HepG2 (cell line): ENCODE results near the gene VTI1B. TPM values are rescaled to one million over a fixed set of nuclear protein-coding genes. Genes with fewer than 3 reads are reported as not detected.

Experiments used
- ATAC-seq: fragments of 200-7000 bp; cut with Tn5 transposase; 3 replicates; pipeline ENCODE4 v1.9.1; 2020; ENCODE audit warnings: mild to moderate bottlenecking, moderate library complexity
- BruUV-seq: library from RNA; stranded (reverse); fragments of 400-500 nt; replicated peaks from 2 replicates; lab custom pipeline; 2021; lab: Mats Ljungman, UMichigan
- CTCF ChIA-PET: fragments of 300-600 bp; formaldehyde crosslinking; extraction: SDS; loops from one replicate; lab custom pipeline; 2021; ENCODE audit warnings: low total read pairs, inconsistent platforms, low intra/inter-chr PET ratio; lab: Yijun Ruan, JAX
- POLR2A ChIA-PET: fragments of 350-600 bp; sonication (Branson Sonifier 250); formaldehyde crosslinking; loops from one replicate; lab custom pipeline; 2020; ENCODE audit warnings: antibody characterized with exemption, inconsistent platforms; lab: Yijun Ruan, JAX
- DNase-seq: peaks from one replicate; pipeline ENCODE4 v3.0.0-alpha.2; 2015; ENCODE audit warnings: low spot score
- FAIRE-seq: peaks from 3 replicates; lab custom pipeline; 2011; peaks lifted over from hg19 to GRCh38; lab: Jason Lieb, UNC
- H2AFZ ChIP-seq: one replicate; pipeline ENCODE4 v1.6.1; 2011; ENCODE audit warnings: low read length, inconsistent platforms
- H3K27ac ChIP-seq: fragments of 300-600 bp; 3 replicates; pipeline ENCODE4 v1.8.0; 2011; ENCODE audit warnings: mixed run types, mild to moderate bottlenecking, mixed read lengths, low read length, inconsistent platforms; ENCODE audit not compliant: insufficient read depth; ENCODE audit errors: extremely low read length
- H3K27me3 ChIP-seq, 2 experiments: fragments of 200-600 bp in 1 of 2; 2 replicates in 1 of 2; 3 replicates in 1 of 2; pipeline versions ENCODE4 v1.6.0 to v1.8.0; 2011; ENCODE audit warnings: low read length in 2 of 2, mild to moderate bottlenecking in 2 of 2, moderate library complexity in 2 of 2, inconsistent platforms in 1 of 2; ENCODE audit not compliant: insufficient read depth in 2 of 2, control insufficient read depth in 1 of 2
- H3K36me3 ChIP-seq, 2 experiments: fragments of 200-600 bp in 1 of 2; replicated peaks in 1 of 2; 2 replicates in 1 of 2; 3 replicates in 1 of 2; pipeline versions ENCODE4 v1.5.1 to v1.8.0; 2011; ENCODE audit warnings: low read length in 2 of 2, inconsistent platforms in 1 of 2; ENCODE audit not compliant: insufficient read depth in 2 of 2, control insufficient read depth in 1 of 2
- H3K4me1 ChIP-seq: 2 replicates; pipeline ENCODE4 v1.5.1; 2012; ENCODE audit warnings: low read length, inconsistent platforms; ENCODE audit not compliant: insufficient read depth
- H3K4me2 ChIP-seq: 2 replicates; pipeline ENCODE4 v1.6.0; 2011; ENCODE audit warnings: low read depth, low read length, inconsistent platforms
- H3K4me3 ChIP-seq, 3 experiments: fragments of 200-600 bp in 1 of 3; sonication (generic), shearing (Covaris generic) in 1 of 3; replicated peaks in 1 of 3; 2 replicates each; pipeline ENCODE4 v1.5.1; 2011 to 2016; ENCODE audit warnings: low read length in 3 of 3, inconsistent platforms in 2 of 3, low read depth in 2 of 3, mild to moderate bottlenecking in 2 of 3, control low read depth in 1 of 3, mixed read lengths in 1 of 3; ENCODE audit not compliant: insufficient read depth in 1 of 3
- H3K79me2 ChIP-seq: one replicate; pipeline ENCODE4 v1.6.1; 2011; ENCODE audit warnings: low read length, inconsistent platforms; ENCODE audit not compliant: insufficient read depth
- H3K9ac ChIP-seq: 2 replicates; pipeline ENCODE4 v1.6.0; 2011; ENCODE audit warnings: mild to moderate bottlenecking, low read depth, low read length, inconsistent platforms; ENCODE audit not compliant: insufficient read depth
- H3K9me3 ChIP-seq: 2 replicates; pipeline ENCODE4 v1.5.1; 2012; ENCODE audit warnings: mild to moderate bottlenecking, low read length
- H4K20me1 ChIP-seq: 2 replicates; pipeline ENCODE4 v1.6.0; 2011; ENCODE audit warnings: inconsistent platforms, mild to moderate bottlenecking, low read length, moderate library complexity; ENCODE audit not compliant: insufficient read depth
- GATAD1 ChIP-seq: IDR thresholded peaks from 2 replicates; pipeline ENCODE4 v1.6.1; 2016; ENCODE audit warnings: missing genetic modification reagents, missing compliant biosample characterization
- PAWR ChIP-seq: sonication (generic); formaldehyde crosslinking; IDR thresholded peaks from 2 replicates; pipeline ENCODE4 v1.4.0; 2020; ENCODE audit warnings: missing genetic modification reagents, mild to moderate bottlenecking, borderline replicate concordance
- PHF21A ChIP-seq: sonication (generic); formaldehyde crosslinking; IDR thresholded peaks from 2 replicates; pipeline ENCODE4 v1.5.0; 2020; ENCODE audit warnings: mild to moderate bottlenecking, missing genetic modification reagents
- TCF12 ChIP-seq, 2 experiments: fragments of 450-650 bp in 1 of 2; sonication (generic) in 1 of 2; formaldehyde crosslinking in 1 of 2; IDR thresholded peaks; 2 replicates each; pipeline versions ENCODE4 v1.6.1 to v1.8.0; 2017 to 2022; ENCODE audit warnings: antibody characterized with exemption in 1 of 2, mild to moderate bottlenecking in 1 of 2, missing genetic modification reagents in 1 of 2, moderate library complexity in 1 of 2
- ZNF34 ChIP-seq: sonication (generic); formaldehyde crosslinking; IDR thresholded peaks from 2 replicates; pipeline ENCODE4 v1.4.0; 2020; ENCODE audit warnings: mild to moderate bottlenecking, missing genetic modification reagents, borderline replicate concordance
- ZNF816 ChIP-seq: sonication (generic); formaldehyde crosslinking; IDR thresholded peaks from 2 replicates; pipeline ENCODE4 v1.8.0; 2022; ENCODE audit warnings: missing genetic modification reagents, mild to moderate bottlenecking, borderline replicate concordance
- ZZZ3 ChIP-seq: sonication (generic); formaldehyde crosslinking; IDR thresholded peaks from 2 replicates; pipeline ENCODE4 v1.4.0; 2020; ENCODE audit warnings: missing genetic modification reagents, mild to moderate bottlenecking, borderline replicate concordance
- in situ Hi-C: cut with HindIII; loops from 2 replicates; pipeline ENCODE4 v1.10.0; 2017; ENCODE audit warnings: low pct_unique_long_range_greater_than_20kb; ENCODE audit not compliant: extremely low pct_ligation_motif_present
- intact Hi-C: fragments of 100-400 bp; cut with micrococcal nuclease; formaldehyde crosslinking; loops from one replicate; pipeline ENCODE4 v1.10.0; 2022; ENCODE audit not compliant: unreplicated experiment
- polyA plus RNA-seq, 8 experiments: library from polyadenylated mRNA; depleted of rRNA in 3 of 8; stranded (reverse) in 7 of 8; unstranded in 1 of 8; fragments of >200 nt; fragmentation: Illumina TruSeq in 4 of 8; extraction: Trizol in 4 of 8; gene quantifications; 2 replicates each; pipeline versions ENCODE4 v1.2.1 to v1.2.3, GENCODE V29; 2011 to 2016; ENCODE audit warnings: low read depth in 4 of 8, missing spikeins in 1 of 8, mixed read lengths in 1 of 8; ENCODE audit not compliant: insufficient read depth in 1 of 8
- total RNA-seq, 5 experiments: library from RNA; depleted of rRNA; stranded (reverse); fragments of >200 nt; fragmentation: Illumina TruSeq; extraction: Trizol; gene quantifications; 2 replicates each; pipeline ENCODE4 v1.2.3, GENCODE V29; 2016; ENCODE audit warnings: low read depth in 1 of 5

VTI1B gene
- total and polyA plus RNA-seq, 2 of the 13 experiments (the other 11 are each of a cell fraction or from before 2014, with no cell fraction given), result 39.0 to 103 TPM

DNA sequence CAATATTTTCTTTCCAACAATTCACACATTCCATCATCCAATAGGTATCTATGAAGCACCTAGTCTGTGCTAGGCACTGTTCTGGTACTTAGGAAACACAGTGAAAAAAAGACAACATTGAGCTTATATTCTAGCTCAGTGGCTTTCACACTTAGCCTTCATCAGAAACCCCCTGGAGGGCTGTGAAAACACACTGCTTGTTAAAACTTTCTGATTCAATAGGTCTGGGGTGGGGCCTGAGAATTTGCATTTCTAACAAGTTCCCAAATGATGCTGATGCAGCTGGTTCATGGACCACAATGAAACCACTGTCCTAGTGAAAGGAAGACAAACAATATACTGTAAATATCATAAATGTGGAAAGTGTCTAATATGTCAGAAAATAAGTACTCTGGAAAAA lies 5.9 kb downstream of the VTI1B start:
- peaks cover 12% of the 10 kb centered on the region for H3K4me1 ChIP-seq
- H2AFZ ChIP-seq, result no peak overlapping the region
- ATAC-seq, result no peak
- no peak overlapping the region for H3K27ac ChIP-seq
- ChIA-PET POLR2A (no interaction called here), CTCF (interaction anchor here (0.8 to 5.4 kb wide), 2 partner anchors 36 to 84 kb away, joined by 3 to 49 read pairs; no protein-coding TSS in a partner anchor)
- TF ChIP-seq ZZZ3 (no peak), ZNF34 (CRISPR knock-in tag) (no peak), PAWR (CRISPR knock-in tag) (no peak), GATAD1 (CRISPR knock-in tag) (no peak), ZNF816 (no peak), TCF12 (IDR thresholded peaks at IDR 0.05) (no peak), TCF12 (CRISPR knock-in tag; IDR thresholded peaks at IDR 0.05) (no peak), PHF21A (no peak)
- no peak overlapping the region for H3K4me3 ChIP-seq
- no peaks in the 10 kb centered on the region; a peak in 1 of 5 replicates for H3K36me3 ChIP-seq
- no peak overlapping the region for H3K9ac ChIP-seq
- intact Hi-C loops, result loop anchor here (10.0 kb wide), 2 partner anchors 144 to 244 kb away; no protein-coding TSS in a partner anchor
- peaks cover 50% of the 10 kb centered on the region for H3K79me2 ChIP-seq
- in situ Hi-C loops, result loop anchor here (5.0 to 10.0 kb wide), 3 partner anchors 34 to 84 kb away; partner anchors contain the start of genes ARG2 and RDH12
- DNase-seq, result no peak
- BruUV-seq, result no TSS peak
- H3K4me2 ChIP-seq, result no peak overlapping the region
- no peak for FAIRE-seq
- no peaks in the 10 kb centered on the region; a peak in 1 of 5 replicates for H3K27me3 ChIP-seq
- peaks cover under 1% of the 10 kb centered on the region; the same call in 1 of the 2 replicates for H4K20me1 ChIP-seq
- no peaks in the 10 kb centered on the region for H3K9me3 ChIP-seq
